GM12892 (cell line): ENCODE measurements around the gene DDX60.
"Not testable (repeated sequence)": the region's sequence is repeated elsewhere in the genome, so short reads cannot be mapped to it uniquely, and the experiment has no call there.

ENCODE experiments used
- POLR2A ChIP-seq: IDR thresholded peaks from 2 replicates; pipeline ENCODE4 v1.6.1; 2011; ENCODE audit warnings: low read depth, low read length, control low read depth
- POLR2AphosphoS5 ChIP-seq: IDR thresholded peaks from 2 replicates; pipeline ENCODE4 v1.6.1; 2011; ENCODE audit warnings: low read depth, low read length, control low read depth
- TAF1 ChIP-seq: IDR thresholded peaks from 2 replicates; pipeline ENCODE4 v1.6.1; 2011; ENCODE audit warnings: low read depth, mild to moderate bottlenecking, control low read depth, low read length, borderline replicate concordance

- TF ChIP-seq POLR2AphosphoS5, TAF1, POLR2A: not testable (repeated sequence)
Observed at GRCh38 chr4:168303430-168303829, 15.1 kb downstream of the DDX60 start.
